Colonic mucosa (tissue), 4 donors: ENCODE data around the gene ACADL. TPM values are rescaled to one million over a fixed set of nuclear protein-coding genes. Genes with fewer than 3 reads are reported as not detected.

Source experiments
- DNase-seq: peaks from one replicate; pipeline ENCODE4 v3.0.0-alpha.2; 2020
- H3K27ac ChIP-seq: fragments of 200-600 bp; one replicate; pipeline ENCODE4 v1.8.0; 2021
- H3K27me3 ChIP-seq: fragments of 200-600 bp; one replicate; pipeline ENCODE4 v1.8.0; 2021
- H3K36me3 ChIP-seq: fragments of 200-600 bp; one replicate; pipeline ENCODE4 v1.8.0; 2021
- H3K4me1 ChIP-seq: fragments of 200-600 bp; one replicate; pipeline ENCODE4 v1.8.0; 2021; ENCODE audit warnings: mild to moderate bottlenecking
- H3K4me3 ChIP-seq: fragments of 200-600 bp; one replicate; pipeline ENCODE4 v1.8.0; 2021
- H3K9ac ChIP-seq, 2 donors: one replicate each; pipeline ENCODE4 v1.7.0; 2013; ENCODE audit warnings: control low read depth in 2 of 2, low read depth in 2 of 2, low read length in 2 of 2
- H3K9me3 ChIP-seq: fragments of 200-600 bp; one replicate; pipeline ENCODE4 v1.8.0; 2021
- CTCF ChIP-seq: fragments of 200-600 bp; IDR thresholded peaks from one replicate; pipeline ENCODE4 v1.8.0; 2022; ENCODE audit warnings: antibody characterized with exemption, mild to moderate bottlenecking
- intact Hi-C: fragments of 100-400 bp; cut with DNase I; formaldehyde crosslinking; loops from one replicate; pipeline ENCODE4 v1.14.1; 2022
- total RNA-seq, 2 donors: library from RNA; stranded (reverse); fragmentation: NEBNext Ultra II Directional in 1 of 2; extraction: Animal tissue kit (Norgen Biotek cat#: 25700) in 1 of 2; gene quantifications; one replicate each; pipeline ENCODE4 v1.2.1, GENCODE V29; 2021
- donor health status: healthy.
- donor health status: DM: no; HTN: no; CAD: no.
- donor health status: DM: no; HTN: no; CAD: no.

The ACADL gene
- total RNA-seq: under 1 TPM in 1 of 2 donors, not detected in 1; 0.12 TPM

GRCh38 chr2:210224941-210225672, at the start of gene ACADL:
Gene ACADL (minus strand): TSS chr2:210225447. CDS start chr2:210225263, 184 bp downstream.
- Histone ChIP-seq H3K9ac (peak within 1 kb of the TSS in 1 of 2 donors; percentile 12), H3K27ac (no peak within 1 kb of the TSS)

DNA sequence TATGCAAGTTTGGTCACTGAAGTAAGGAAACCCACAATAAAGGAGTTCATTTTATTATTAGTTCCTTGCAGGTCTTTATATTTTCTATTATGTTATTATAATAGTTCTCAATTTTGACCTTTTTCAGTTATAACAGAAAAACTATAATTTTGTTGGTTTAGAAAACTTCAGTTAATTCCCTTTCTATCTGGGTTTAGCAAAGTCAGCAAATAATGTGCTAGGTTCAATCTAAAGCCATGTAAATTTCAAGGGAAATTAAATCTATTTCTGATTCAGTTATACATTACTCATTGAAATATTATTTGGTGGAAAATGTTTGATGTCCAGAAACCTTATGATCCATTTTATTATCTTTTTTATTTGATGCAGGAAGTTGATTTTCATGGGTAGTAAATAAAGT, 46.1 kb upstream of the ACADL start:
- intact Hi-C loops: no loop called here
- TF ChIP-seq CTCF: no peak
- no peaks in the 10 kb centered on the region for H3K27me3 ChIP-seq
- no peaks in the 10 kb centered on the region for H3K36me3 ChIP-seq
- H3K9me3 ChIP-seq: no peaks in the 10 kb centered on the region
- H3K9ac ChIP-seq: no peak overlapping the region
- no peak overlapping the region for H3K4me3 ChIP-seq
- no peaks in the 10 kb centered on the region for H3K4me1 ChIP-seq
- no peak overlapping the region for H3K27ac ChIP-seq
- no peak for DNase-seq

More at GRCh38 chr2:210224941-210225672, at the start of gene ACADL:
- Histone ChIP-seq H3K4me3 (peak within 1 kb of the TSS; percentile 48), H3K27me3 (peaks cover 22% of the 10 kb centered on the region), H3K36me3 (no peaks in the 10 kb centered on the region), H3K4me1 (no peaks in the 10 kb centered on the region), H3K9me3 (no peaks in the 10 kb centered on the region)
- peak; percentile 60 for DNase-seq
- no peak for TF ChIP-seq CTCF
- intact Hi-C loops: no loop called here

DNA sequence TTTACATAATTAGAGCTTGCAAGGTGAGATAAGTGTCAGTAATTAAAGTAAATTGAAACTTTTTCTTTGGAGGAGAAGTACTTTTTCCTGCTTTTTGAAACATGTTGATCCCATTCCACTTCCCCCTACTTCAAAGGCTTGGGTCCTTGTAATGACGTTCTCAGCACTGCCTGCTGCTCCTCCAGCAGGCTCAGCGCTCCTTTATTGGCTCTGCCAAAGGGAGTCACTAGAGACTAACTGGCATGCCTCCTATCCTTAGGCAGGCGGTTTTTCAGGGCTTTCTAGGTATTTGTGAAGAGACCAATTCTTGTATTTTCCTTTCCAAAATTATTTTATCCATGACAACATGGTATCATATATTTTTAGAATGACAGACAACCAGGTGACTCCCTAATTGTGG, 43.9 kb upstream of the ACADL start:
- no peaks in the 10 kb centered on the region for H3K9me3 ChIP-seq
- no peaks in the 10 kb centered on the region for H3K27me3 ChIP-seq
- no peaks in the 10 kb centered on the region for H3K4me1 ChIP-seq
- no peak for DNase-seq
- H3K36me3 ChIP-seq: no peaks in the 10 kb centered on the region
- H3K27ac ChIP-seq: no peak overlapping the region
- no peak overlapping the region for H3K4me3 ChIP-seq
- intact Hi-C loops: no loop called here
- no peak for TF ChIP-seq CTCF
- no peak overlapping the region for H3K9ac ChIP-seq

DNA sequence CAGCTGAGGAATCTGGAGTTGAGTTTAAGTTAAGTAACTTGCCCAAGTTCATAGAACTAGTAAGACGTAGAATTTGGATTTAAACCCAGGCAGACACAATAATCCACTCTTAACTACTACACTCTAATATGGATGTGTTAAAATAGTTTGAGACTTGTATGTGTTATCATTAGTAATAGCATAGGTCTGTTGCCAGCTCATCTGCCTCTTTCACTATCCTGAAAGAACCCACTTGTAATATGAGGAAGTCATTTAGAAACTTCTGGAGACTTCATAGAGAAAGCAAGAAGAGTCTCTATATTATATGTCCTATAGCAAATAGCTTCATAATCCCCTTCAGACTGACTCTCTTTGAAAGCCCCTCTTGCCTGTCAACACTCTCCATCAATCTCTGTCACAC, 43.0 kb upstream of the ACADL start:
- H3K27me3 ChIP-seq: no peaks in the 10 kb centered on the region
- H3K9me3 ChIP-seq: no peaks in the 10 kb centered on the region
- intact Hi-C loops: no loop called here
- no peak for DNase-seq
- H3K27ac ChIP-seq: no peak overlapping the region
- TF ChIP-seq CTCF: no peak
- no peak overlapping the region for H3K4me3 ChIP-seq
- no peak overlapping the region for H3K9ac ChIP-seq
- H3K36me3 ChIP-seq: no peaks in the 10 kb centered on the region
- no peaks in the 10 kb centered on the region for H3K4me1 ChIP-seq

GRCh38 chr2:210267698-210268097, 42.5 kb upstream of the ACADL start:
- no peak overlapping the region for H3K9ac ChIP-seq
- H3K4me3 ChIP-seq: no peak overlapping the region
- no peaks in the 10 kb centered on the region for H3K27me3 ChIP-seq
- H3K36me3 ChIP-seq: no peaks in the 10 kb centered on the region
- no peak for TF ChIP-seq CTCF
- no peak for DNase-seq
- intact Hi-C loops: no loop called here
- no peaks in the 10 kb centered on the region for H3K9me3 ChIP-seq
- H3K4me1 ChIP-seq: no peaks in the 10 kb centered on the region
- no peak overlapping the region for H3K27ac ChIP-seq
